ENCODE measurements around the gene APP.

The APP gene

GRCh38 chr21:25837533-25838265, 332.9 kb downstream of the APP start:
- no peak for TF ChIP-seq CTCF (IDR thresholded peaks at IDR 0.05; ENCODE audit: low read depth, low read length, missing control alignments)
- H3K4me3 ChIP-seq (replicated peaks; ENCODE audit: low read depth, low read length): no peak overlapping the region
- DNase-seq (ENCODE audit: extremely low read depth, low read depth): peak; percentile 19

- no peak overlapping the region for H3K4me3 ChIP-seq (replicated peaks; ENCODE audit: low read depth, low read length)
- no peak for DNase-seq (ENCODE audit: extremely low read depth, low read depth)
- no peak for TF ChIP-seq CTCF (IDR thresholded peaks at IDR 0.05; ENCODE audit: low read depth, low read length, missing control alignments)
Observed at GRCh38 chr21:25836396-25836795, 334.2 kb downstream of the APP start.

GRCh38 chr21:25834381-25834780, 336.2 kb downstream of the APP start:
- H3K4me3 ChIP-seq (replicated peaks; ENCODE audit: low read depth, low read length): no peak overlapping the region
- no peak for TF ChIP-seq CTCF (IDR thresholded peaks at IDR 0.05; ENCODE audit: low read depth, low read length, missing control alignments)
- DNase-seq (ENCODE audit: extremely low read depth, low read depth): no peak

GRCh38 chr21:25831300-25831960, 339.1 kb downstream of the APP start:
- TF ChIP-seq CTCF (IDR thresholded peaks at IDR 0.05; ENCODE audit: low read depth, low read length, missing control alignments): no peak
- no peak for DNase-seq (ENCODE audit: extremely low read depth, low read depth)
- H3K4me3 ChIP-seq (replicated peaks; ENCODE audit: low read depth, low read length): no peak overlapping the region
